H1 (cell line): ENCODE results near the gene STRIP2. TPM values are rescaled to one million over a fixed set of nuclear protein-coding genes. Genes with fewer than 3 reads are reported as not detected.

Experiments used
- CBX5 ChIP-seq: fragments of 300-800, 300-1000 bp; sonication (generic); IDR thresholded peaks from 2 replicates; pipeline ENCODE4 v1.7.1; 2016; ENCODE audit warnings: antibody characterized with exemption, low read length, low read depth
- HDAC2 ChIP-seq, 2 experiments: fragments of 300-600 bp in 1 of 2; sonication (generic) in 1 of 2; IDR thresholded peaks; 2 replicates each; pipeline ENCODE4 v1.6.1; 2011 to 2012; ENCODE audit warnings: low read depth in 2 of 2, low read length in 2 of 2, mild to moderate bottlenecking in 2 of 2, moderate library complexity in 2 of 2, borderline replicate concordance in 1 of 2, inconsistent platforms in 1 of 2
- NANOG ChIP-seq: IDR thresholded peaks from 2 replicates; pipeline ENCODE4 v1.6.1; 2011; ENCODE audit warnings: low read length, low read depth, mild to moderate bottlenecking, inconsistent platforms; ENCODE audit not compliant: insufficient read depth, poor library complexity, severe bottlenecking
- POLR2A ChIP-seq, 2 experiments: IDR thresholded peaks; 1 replicate in 1 of 2; 2 replicates in 1 of 2; pipeline ENCODE4 v1.6.1; 2011; ENCODE audit warnings: low read depth in 2 of 2, low read length in 2 of 2, mild to moderate bottlenecking in 2 of 2; ENCODE audit errors: control extremely low read depth in 1 of 2
- polyA plus RNA-seq, 7 experiments: library from polyadenylated mRNA; depleted of rRNA in 3 of 7; stranded (reverse) in 5 of 7; unstranded in 2 of 7; fragments of >200 nt in 5 of 7; fragments of 200-250 nt in 2 of 7; gene quantifications; 1 replicate in 5 of 7; 2 replicates in 1 of 7; 4 replicates in 1 of 7; pipeline versions ENCODE4 v1.2.1 to v1.2.3, GENCODE V29; 2011 to 2013; ENCODE audit warnings: missing spikeins in 2 of 7, mixed read lengths in 2 of 7
- total RNA-seq: library from RNA; stranded (reverse); fragmentation: NEBNext Ultra II Directional; extraction: Animal tissue kit (Norgen Biotek cat#: 25700); gene quantifications from 2 replicates; pipeline ENCODE4 v1.2.1, GENCODE V29; 2021

STRIP2 gene
- total and polyA plus RNA-seq, 2 of the 8 experiments (the other 6 are each of a cell fraction or from before 2014, with no cell fraction given) = 5.3 to 8.2 TPM

DNA sequence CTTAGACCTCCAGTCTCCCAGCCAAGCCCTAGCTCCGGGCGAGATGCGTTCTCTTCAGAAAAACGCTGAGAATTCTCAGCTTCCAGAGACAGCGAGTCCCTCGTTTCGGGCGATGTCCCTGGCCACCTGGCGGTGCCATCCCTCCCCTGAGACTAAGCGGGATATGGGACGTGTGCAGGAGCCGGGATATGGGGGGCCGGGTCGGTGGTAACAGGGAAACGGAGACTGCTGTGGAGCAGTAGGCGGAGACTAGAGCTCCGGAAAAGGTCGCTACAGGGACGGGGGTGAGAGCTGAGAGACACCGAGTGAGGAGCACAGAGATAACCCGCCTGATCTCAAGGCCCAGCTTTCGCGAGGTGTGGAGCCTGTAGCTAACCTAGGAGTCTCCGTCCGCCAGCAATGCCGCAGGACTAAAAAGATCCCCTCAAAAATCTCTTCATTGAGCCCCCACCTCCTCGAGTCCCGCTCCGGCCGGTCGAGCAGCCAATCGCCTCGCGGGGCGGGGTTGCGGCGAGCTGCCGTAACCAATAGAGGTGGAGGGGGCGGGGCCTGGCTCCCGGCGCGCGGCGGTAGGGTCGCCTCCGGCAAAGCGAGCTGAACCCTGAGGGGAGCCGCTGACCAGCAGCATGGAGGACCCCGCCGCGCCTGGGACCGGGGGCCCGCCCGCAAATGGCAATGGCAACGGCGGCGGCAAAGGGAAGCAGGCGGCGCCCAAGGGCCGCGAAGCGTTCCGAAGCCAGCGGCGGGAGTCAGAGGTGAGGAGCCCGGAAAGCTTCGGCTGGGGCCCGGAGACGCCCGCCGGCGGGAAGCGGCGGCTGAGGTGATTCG lies at the start of gene STRIP2 (continued):
- no peak for TF ChIP-seq NANOG
- TF ChIP-seq HDAC2 (IDR thresholded peaks at IDR 0.05; ENCODE audit: borderline replicate concordance in 1 of 2, low read depth in 2 of 2, low read length in 2 of 2) = peak in 1 of 2 experiments; percentile 36; a peak in 1 of 4 replicates
- TF ChIP-seq CBX5 = no peak
- TF ChIP-seq POLR2A (IDR thresholded peaks at IDR 0.05; ENCODE audit: control extremely low read depth in 1 of 2, low read depth in 2 of 2, low read length in 2 of 2) = peak; percentile 78 to 82
